Right lobe of liver (tissue), 6 donors: ENCODE measurements around the gene ABCC3. TPM values are rescaled to one million over a fixed set of nuclear protein-coding genes. Genes with fewer than 3 reads are reported as not detected.

ENCODE experiments used
- ATAC-seq, 4 donors: fragments of 200-7000 bp; cut with Tn5 transposase; one replicate each; pipeline ENCODE4 v1.9.1; 2020; ENCODE audit warnings: mild to moderate bottlenecking in 4 of 4, moderate library complexity in 4 of 4
- DNase-seq, 3 donors: peaks; one replicate each; pipeline ENCODE4 v3.0.0-alpha.2; 2020
- H3K27ac ChIP-seq, 3 donors: fragments of 200-600 bp; one replicate each; pipeline ENCODE4 v1.8.0; 2022
- H3K27me3 ChIP-seq, 2 donors: fragments of 200-600 bp; one replicate each; pipeline ENCODE4 v1.8.0; 2022
- H3K36me3 ChIP-seq, 4 donors: fragments of 200-600 bp; sonication (generic) in 1 of 4; one replicate each; pipeline versions ENCODE4 v1.5.1 to v1.8.0; 2017 to 2022; ENCODE audit warnings: control low read depth in 1 of 4
- H3K4me1 ChIP-seq, 4 donors: fragments of 200-600 bp; sonication (generic) in 1 of 4; one replicate each; pipeline versions ENCODE4 v1.5.1 to v1.8.0; 2017 to 2022; ENCODE audit warnings: control low read depth in 1 of 4
- H3K4me3 ChIP-seq, 3 donors: fragments of 200-600 bp; one replicate each; pipeline ENCODE4 v1.8.0; 2022
- H3K9me3 ChIP-seq, 4 donors: fragments of 200-600 bp; sonication (generic) in 1 of 4; one replicate each; pipeline versions ENCODE4 v1.5.1 to v1.8.0; 2017 to 2022; ENCODE audit warnings: control low read depth in 1 of 4
- POLR2A ChIP-seq: fragments of 450-650 bp; IDR thresholded peaks from one replicate; pipeline ENCODE4 v1.6.1; 2017; ENCODE audit warnings: antibody characterized with exemption, mild to moderate bottlenecking
- WGBS: methylation state at CpG from one replicate; pipeline ENCODE4 v1.1.6; 2018; ENCODE audit warnings: low coverage, low lambda C conversion rate; ENCODE audit not compliant: insufficient coverage; ENCODE audit errors: missing lambda C conversion rate; 5-methylcytosine and 5-hydroxymethylcytosine counted together
- intact Hi-C, 2 donors: fragments of 100-400 bp; cut with DNase I; formaldehyde crosslinking; loops; one replicate each; pipeline versions ENCODE4 v1.11.2 to v1.14.1; 2022
- total RNA-seq, 6 experiments: library from RNA; depleted of rRNA in 2 of 6; stranded (reverse); fragments of >200 nt in 2 of 6; fragmentation: NEBNext Ultra II Directional in 3 of 6; extraction: Animal tissue kit (Norgen Biotek cat#: 25700) in 3 of 6; gene quantifications; one replicate each; pipeline versions ENCODE4 v1.1.0 to v1.2.4, GENCODE V29; 2016 to 2023
- TF ChIP-seq, protein P1 (sequence below), 4 donors: fragments of 200-600 bp in 3 of 4; fragments of 450-650 bp in 1 of 4; IDR thresholded peaks; one replicate each; pipeline versions ENCODE4 v1.5.1 to v1.8.0; 2016 to 2022; ENCODE audit warnings: antibody characterized with exemption in 4 of 4, mild to moderate bottlenecking in 2 of 4
- donor health status: DM: no; HTN: yes; CAD: no.
- donor health status: DM: no; HTN: no; CAD: no.
- donor health status: DM: no; HTN: no; CAD: no.
- donor health status: DM: no; HTN: yes; CAD: no.
- donor health status: DM: no; HTN: yes; CAD: no.

The ABCC3 gene
- total RNA-seq, 6 experiments from 2014 or later = 146 to 286 (median 178) TPM

DNA sequence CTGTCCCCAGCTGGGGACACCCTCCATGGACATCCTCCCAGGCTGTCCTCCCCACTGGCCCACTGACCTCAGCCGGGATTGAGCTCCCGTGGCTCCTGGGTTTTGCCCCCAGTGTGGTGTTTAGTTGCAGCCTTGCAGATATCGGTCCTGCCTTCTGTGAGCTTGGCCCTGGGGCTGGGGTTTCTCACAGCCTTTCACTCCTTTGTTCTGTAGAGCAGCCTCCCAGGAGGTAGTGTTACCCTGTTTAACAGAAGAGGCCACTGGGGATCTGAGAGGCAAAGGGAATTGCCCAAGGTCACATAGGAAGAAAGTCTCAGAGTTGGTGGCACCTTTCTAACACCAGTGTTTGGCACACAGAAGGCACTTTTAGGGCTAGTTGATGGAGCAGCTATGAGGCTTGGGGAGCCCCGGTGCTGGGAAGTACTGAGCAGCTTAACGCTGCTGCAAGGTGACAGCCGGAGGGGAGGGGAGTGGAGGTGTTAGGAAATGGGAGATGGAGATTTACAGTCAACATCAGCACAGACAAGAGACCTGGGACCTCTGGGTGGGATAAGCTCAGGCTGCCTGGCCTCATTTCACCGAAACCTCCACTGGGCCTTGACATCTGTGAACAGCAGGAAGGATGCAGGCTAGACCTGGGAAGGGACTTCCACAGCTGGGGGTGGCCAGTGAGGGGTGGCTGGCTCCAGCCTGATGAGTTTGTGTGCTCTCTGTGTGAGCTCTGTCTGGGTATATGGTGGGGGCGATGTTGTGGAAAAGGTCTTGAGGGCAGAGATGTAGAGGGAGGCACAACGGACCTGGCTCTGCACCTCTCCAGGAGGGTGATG is 48.0 kb upstream of the ABCC3 start:
- H3K4me3 ChIP-seq = no peak overlapping the region
- DNase-seq (no peak), ATAC-seq (no peak)
- H3K36me3 ChIP-seq = no peaks in the 10 kb centered on the region
- 88% methylated on average over 4 of the region's 9 CpGs for WGBS
- H3K27ac ChIP-seq = no peak overlapping the region
- H3K27me3 ChIP-seq = no peaks in the 10 kb centered on the region
- intact Hi-C loops = no loop called here
- no peak for TF ChIP-seq POLR2A
- TF ChIP-seq, protein P1, sequence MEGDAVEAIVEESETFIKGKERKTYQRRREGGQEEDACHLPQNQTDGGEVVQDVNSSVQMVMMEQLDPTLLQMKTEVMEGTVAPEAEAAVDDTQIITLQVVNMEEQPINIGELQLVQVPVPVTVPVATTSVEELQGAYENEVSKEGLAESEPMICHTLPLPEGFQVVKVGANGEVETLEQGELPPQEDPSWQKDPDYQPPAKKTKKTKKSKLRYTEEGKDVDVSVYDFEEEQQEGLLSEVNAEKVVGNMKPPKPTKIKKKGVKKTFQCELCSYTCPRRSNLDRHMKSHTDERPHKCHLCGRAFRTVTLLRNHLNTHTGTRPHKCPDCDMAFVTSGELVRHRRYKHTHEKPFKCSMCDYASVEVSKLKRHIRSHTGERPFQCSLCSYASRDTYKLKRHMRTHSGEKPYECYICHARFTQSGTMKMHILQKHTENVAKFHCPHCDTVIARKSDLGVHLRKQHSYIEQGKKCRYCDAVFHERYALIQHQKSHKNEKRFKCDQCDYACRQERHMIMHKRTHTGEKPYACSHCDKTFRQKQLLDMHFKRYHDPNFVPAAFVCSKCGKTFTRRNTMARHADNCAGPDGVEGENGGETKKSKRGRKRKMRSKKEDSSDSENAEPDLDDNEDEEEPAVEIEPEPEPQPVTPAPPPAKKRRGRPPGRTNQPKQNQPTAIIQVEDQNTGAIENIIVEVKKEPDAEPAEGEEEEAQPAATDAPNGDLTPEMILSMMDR (IDR thresholded peaks at IDR 0.05) = no peak
- no peaks in the 10 kb centered on the region for H3K9me3 ChIP-seq
- H3K4me1 ChIP-seq = peaks cover 0 to 12% (median 0%) of the 10 kb centered on the region in 4 donors

DNA sequence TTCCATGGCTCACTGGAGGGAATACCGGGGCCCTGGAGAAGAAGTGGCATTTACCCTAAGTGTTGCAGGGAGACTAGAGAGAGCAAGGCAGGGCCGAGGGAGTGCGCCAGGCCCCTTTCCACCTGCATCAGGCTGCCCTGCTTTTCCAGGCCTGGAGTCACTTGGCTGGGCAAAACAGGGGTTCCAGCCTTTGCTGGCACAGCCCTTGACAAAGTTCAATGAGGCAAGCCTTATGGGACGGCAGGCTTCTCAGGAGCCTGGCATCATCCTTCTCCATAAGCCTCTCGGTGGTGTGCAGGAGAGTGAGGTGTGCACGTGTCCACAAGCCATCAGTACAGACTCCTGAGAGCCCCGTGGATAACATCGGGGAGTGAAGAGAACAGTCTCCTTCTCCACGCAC is 47.1 kb upstream of the ABCC3 start:
- TF ChIP-seq POLR2A = no peak
- TF ChIP-seq, protein P1 (IDR thresholded peaks at IDR 0.05) = no peak
- H3K27me3 ChIP-seq = no peaks in the 10 kb centered on the region
- no peak overlapping the region for H3K27ac ChIP-seq
- DNase-seq (no peak), ATAC-seq (no peak)
- H3K4me1 ChIP-seq = peaks cover 0 to 12% (median 0%) of the 10 kb centered on the region in 4 donors
- intact Hi-C loops = no loop called here
- no peaks in the 10 kb centered on the region for H3K9me3 ChIP-seq
- WGBS = 72% methylated on average over 6 of the region's 9 CpGs
- no peaks in the 10 kb centered on the region for H3K36me3 ChIP-seq
- no peak overlapping the region for H3K4me3 ChIP-seq

DNA sequence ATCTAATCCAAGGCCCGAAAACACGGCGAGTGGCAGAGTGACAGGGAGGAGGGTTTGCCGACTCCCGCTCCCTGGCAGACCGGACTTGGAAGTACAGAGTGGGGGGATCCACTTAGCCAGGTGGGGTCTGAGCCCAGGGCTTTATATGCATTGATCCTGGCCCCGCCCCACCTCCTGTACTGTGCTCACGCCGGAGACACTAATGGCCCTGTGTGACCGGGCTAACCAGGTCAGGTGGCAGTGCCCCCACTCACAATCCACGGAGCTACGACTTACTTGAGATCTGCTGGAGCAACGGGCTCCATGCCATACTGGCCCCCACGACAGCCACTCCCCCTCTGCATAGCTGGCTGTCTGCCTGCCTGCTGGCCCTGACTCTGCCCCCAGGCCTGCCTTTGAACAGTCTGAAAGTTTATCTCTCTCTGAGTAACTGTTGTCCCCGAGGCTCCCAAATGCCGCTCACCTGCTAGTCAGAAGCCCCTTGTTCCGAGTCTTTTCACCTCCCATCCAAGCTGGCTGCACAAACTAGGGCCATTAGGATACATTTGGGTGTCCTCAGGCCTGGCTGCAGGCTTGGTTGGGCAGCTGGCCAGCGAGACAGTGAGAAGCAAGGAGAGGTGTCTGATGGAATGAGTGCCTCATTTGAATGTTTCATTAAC is 46.2 kb upstream of the ABCC3 start:
- 56% methylated on average over 10 of the region's 18 CpGs for WGBS
- Histone ChIP-seq H3K4me3 (no peak overlapping the region), H3K36me3 (no peaks in the 10 kb centered on the region), H3K9me3 (no peaks in the 10 kb centered on the region), H3K27me3 (no peaks in the 10 kb centered on the region), H3K27ac (no peak overlapping the region), H3K4me1 (peaks cover 0 to 12% (median 0%) of the 10 kb centered on the region in 4 donors)
- ATAC-seq (peak in 1 of 4 donors; percentile 11), DNase-seq (no peak)
- intact Hi-C loops = no loop called here
- TF ChIP-seq, protein P1 (IDR thresholded peaks at IDR 0.05) = no peak
- no peak for TF ChIP-seq POLR2A

DNA sequence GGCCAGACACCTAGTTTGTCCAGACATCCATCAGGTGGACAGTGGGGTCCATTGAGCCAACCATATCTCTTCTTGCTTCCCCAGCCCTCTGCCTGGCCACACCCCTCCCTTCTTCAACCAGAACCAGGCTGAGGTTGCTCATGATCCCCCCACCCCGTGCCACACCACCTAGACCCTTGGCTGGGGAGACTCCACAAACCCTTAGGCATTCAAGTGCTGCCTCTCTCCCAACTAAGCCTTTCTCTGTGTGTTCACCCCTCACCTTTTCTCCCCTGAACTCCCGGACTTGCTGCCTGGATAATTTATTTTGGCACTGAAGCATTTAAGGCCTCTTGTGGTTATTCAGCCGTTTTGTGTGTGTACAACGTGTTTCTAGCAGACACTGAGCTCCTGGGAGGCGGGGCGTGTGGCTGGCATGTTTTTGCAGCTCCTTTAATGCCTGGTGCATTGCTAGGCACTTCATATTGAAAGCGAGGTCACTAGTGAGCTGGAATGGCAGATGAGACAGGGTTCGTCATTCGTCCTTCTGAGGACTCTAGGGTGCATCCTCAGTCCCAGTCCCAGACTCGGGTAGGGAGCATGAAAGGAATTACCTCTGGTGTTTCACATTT is 45.5 kb upstream of the ABCC3 start:
- 48% methylated on average over 10 of the region's 10 CpGs for WGBS
- intact Hi-C loops = no loop called here
- Histone ChIP-seq H3K27me3 (no peaks in the 10 kb centered on the region), H3K36me3 (no peaks in the 10 kb centered on the region), H3K27ac (no peak overlapping the region), H3K4me1 (peaks cover 0 to 12% (median 0%) of the 10 kb centered on the region in 4 donors), H3K9me3 (no peaks in the 10 kb centered on the region), H3K4me3 (no peak overlapping the region)
- TF ChIP-seq, protein P1 (IDR thresholded peaks at IDR 0.05) = no peak
- TF ChIP-seq POLR2A = no peak
- ATAC-seq (peak in 1 of 4 donors; percentile 58), DNase-seq (no peak)
